Endothelial cell (in vitro differentiated cells): ENCODE results near the gene EFTUD2. TPM values are rescaled to one million over a fixed set of nuclear protein-coding genes. Genes with fewer than 3 reads are reported as not detected.

ENCODE experiments used
- DNase-seq: peaks from one replicate; pipeline ENCODE4 v3.0.0; 2021; ENCODE audit warnings: low spot score
- H3K27ac Mint-ChIP-seq: one replicate; pipeline ENCODE4 v1.8.0; 2021; ENCODE audit warnings: mixed read lengths, inconsistent platforms; ENCODE audit not compliant: unreplicated experiment
- H3K27me3 Mint-ChIP-seq: one replicate; pipeline ENCODE4 v1.8.0; 2021; ENCODE audit warnings: mild to moderate bottlenecking, moderate library complexity, mixed read lengths, inconsistent platforms; ENCODE audit not compliant: unreplicated experiment
- H3K36me3 Mint-ChIP-seq: one replicate; pipeline ENCODE4 v1.8.0; 2021; ENCODE audit warnings: mild to moderate bottlenecking, low read depth, mixed read lengths, inconsistent platforms; ENCODE audit not compliant: unreplicated experiment
- H3K4me1 Mint-ChIP-seq: one replicate; pipeline ENCODE4 v1.8.0; 2021; ENCODE audit warnings: mild to moderate bottlenecking, mixed read lengths, inconsistent platforms; ENCODE audit not compliant: unreplicated experiment
- H3K4me3 Mint-ChIP-seq: one replicate; pipeline ENCODE4 v1.8.0; 2021; ENCODE audit warnings: mild to moderate bottlenecking, mixed read lengths, inconsistent platforms; ENCODE audit not compliant: unreplicated experiment
- H3K9me3 Mint-ChIP-seq: one replicate; pipeline ENCODE4 v1.8.0; 2021; ENCODE audit warnings: mixed read lengths, inconsistent platforms; ENCODE audit not compliant: unreplicated experiment
- CTCF ChIP-seq: fragments of 200-600 bp; sonication (generic); IDR thresholded peaks from one replicate; pipeline ENCODE4 v1.5.0; 2021; ENCODE audit warnings: antibody characterized with exemption; ENCODE audit not compliant: unreplicated experiment
- total RNA-seq: library from RNA; stranded (reverse); fragmentation: NEBNext Ultra II Directional; extraction: Animal tissue kit (Norgen Biotek cat#: 25700); gene quantifications from one replicate; pipeline ENCODE4 v1.2.1, GENCODE V29; 2021; ENCODE audit not compliant: unreplicated experiment

The EFTUD2 gene
- total RNA-seq, 1 donor from 2014 or later: 154 TPM

- Mint-ChIP-seq H3K36me3 (peaks cover 4% of the 10 kb centered on the region), H3K27ac (no peak overlapping the region), H3K4me1 (peaks cover 25% of the 10 kb centered on the region), H3K27me3 (peaks cover 10% of the 10 kb centered on the region), H3K4me3 (no peak overlapping the region), H3K9me3 (no peaks in the 10 kb centered on the region)
- TF ChIP-seq CTCF: no peak
- DNase-seq: peak; percentile 61
Observed at GRCh38 chr17:44911133-44912001, 12.1 kb upstream of the EFTUD2 start.

DNA sequence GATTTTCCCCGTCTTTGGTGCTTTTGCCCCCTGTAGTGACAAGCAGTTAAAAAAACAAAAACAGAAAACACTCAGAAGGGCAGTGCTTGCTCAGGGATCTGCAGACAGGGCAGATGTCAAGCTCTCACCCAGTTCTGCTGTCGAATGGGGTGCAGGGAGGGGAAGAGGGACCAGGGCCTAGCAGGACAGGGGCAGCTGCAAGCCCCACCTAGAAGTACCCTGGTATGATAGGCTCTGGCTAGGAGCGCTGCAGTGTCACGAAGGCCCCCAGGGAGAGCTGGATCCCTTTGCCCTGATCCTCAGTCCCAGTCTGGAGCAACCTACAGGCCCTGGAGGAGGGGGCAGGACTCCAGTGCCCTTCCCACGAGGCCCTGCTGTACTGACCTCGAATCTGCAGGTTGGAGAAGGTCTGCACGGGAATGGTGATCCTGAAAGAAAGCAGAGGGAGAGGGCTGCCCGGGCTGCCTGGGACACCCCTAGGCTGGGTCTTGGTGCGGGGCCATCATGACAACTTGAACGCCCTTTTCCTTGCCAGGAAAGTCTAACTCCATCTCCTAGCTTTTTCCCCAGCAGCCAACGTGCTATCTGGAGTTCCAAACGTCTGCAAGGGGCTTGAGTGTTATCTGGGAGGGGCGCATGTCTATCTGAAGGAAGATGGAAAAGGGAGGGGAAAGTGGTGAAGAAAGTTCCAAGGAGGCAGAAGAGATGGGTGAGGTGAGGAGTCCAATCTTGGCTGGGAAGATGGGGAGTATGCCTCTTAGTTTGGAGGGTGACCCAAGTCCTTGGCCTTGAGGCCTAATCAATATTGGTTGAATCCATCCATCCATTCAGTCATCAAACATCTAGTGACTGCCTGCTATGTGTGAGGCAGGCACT lies 11.2 kb upstream of the EFTUD2 start:
- no peak overlapping the region for H3K4me3 Mint-ChIP-seq
- no peak for TF ChIP-seq CTCF
- H3K4me1 Mint-ChIP-seq: peaks cover 34% of the 10 kb centered on the region
- peaks cover 8% of the 10 kb centered on the region for H3K27me3 Mint-ChIP-seq
- no peak overlapping the region for H3K27ac Mint-ChIP-seq
- no peak for DNase-seq
- H3K36me3 Mint-ChIP-seq: peaks cover 4% of the 10 kb centered on the region
- no peaks in the 10 kb centered on the region for H3K9me3 Mint-ChIP-seq

GRCh38 chr17:44909681-44910144 lies 10.5 kb upstream of the EFTUD2 start:
- peaks cover 4% of the 10 kb centered on the region for H3K36me3 Mint-ChIP-seq
- no peak for TF ChIP-seq CTCF
- no peak overlapping the region for H3K27ac Mint-ChIP-seq
- no peaks in the 10 kb centered on the region for H3K9me3 Mint-ChIP-seq
- no peak overlapping the region for H3K4me3 Mint-ChIP-seq
- no peak for DNase-seq
- H3K27me3 Mint-ChIP-seq: peaks cover 8% of the 10 kb centered on the region
- peaks cover 40% of the 10 kb centered on the region for H3K4me1 Mint-ChIP-seq

DNA sequence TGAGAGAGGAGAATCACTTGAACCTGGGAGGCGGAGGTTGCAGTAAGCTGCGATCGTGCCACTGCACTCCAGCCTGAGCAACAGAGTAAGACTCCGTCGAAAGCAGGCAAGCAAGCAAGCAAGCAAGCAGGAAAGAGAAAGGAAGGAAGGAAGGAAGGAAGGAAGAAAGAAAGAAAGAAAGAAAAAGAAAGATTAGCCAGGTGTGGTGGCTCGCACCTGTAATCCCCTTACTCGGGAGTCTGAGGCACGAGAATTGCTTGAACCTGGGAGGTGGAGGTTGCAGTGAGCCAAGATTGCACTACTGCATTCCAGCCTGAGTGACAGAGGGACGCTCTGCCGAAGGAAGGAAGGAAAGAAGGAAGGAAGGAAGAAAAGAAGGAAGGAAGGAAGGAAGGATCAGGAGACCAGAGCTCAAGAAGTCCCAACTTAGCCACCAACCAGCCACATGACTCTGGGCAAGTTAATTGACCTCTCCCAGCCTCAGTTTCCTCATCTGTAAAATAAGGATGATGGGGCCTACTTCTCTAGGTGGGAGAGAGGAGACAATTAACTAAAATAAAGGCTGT lies 9.6 kb upstream of the EFTUD2 start:
- Mint-ChIP-seq H3K27ac (peak overlapping the region; percentile 81), H3K36me3 (peaks cover 4% of the 10 kb centered on the region), H3K4me3 (no peak overlapping the region), H3K9me3 (no peaks in the 10 kb centered on the region), H3K27me3 (peaks cover 6% of the 10 kb centered on the region), H3K4me1 (peaks cover 40% of the 10 kb centered on the region)
- no peak for TF ChIP-seq CTCF
- no peak for DNase-seq
